HUES48 (cell line): ENCODE data around the gene MED10.

Experiments
- H3K27ac ChIP-seq: one replicate; pipeline ENCODE4 v1.7.0; 2013; ENCODE audit warnings: low read depth, low read length, inconsistent platforms
- H3K27me3 ChIP-seq: 2 replicates; pipeline ENCODE4 v1.6.1; 2013; ENCODE audit warnings: mild to moderate bottlenecking, low read length; ENCODE audit not compliant: control insufficient read depth, insufficient read depth
- H3K36me3 ChIP-seq: 2 replicates; pipeline ENCODE4 v1.6.1; 2013; ENCODE audit warnings: low read length; ENCODE audit not compliant: control insufficient read depth, insufficient read depth
- H3K4me1 ChIP-seq: 2 replicates; pipeline ENCODE4 v1.6.1; 2013; ENCODE audit warnings: mild to moderate bottlenecking, low read length; ENCODE audit not compliant: control insufficient read depth, insufficient read depth
- H3K4me3 ChIP-seq: 2 replicates; pipeline ENCODE4 v1.5.1; 2013; ENCODE audit warnings: mild to moderate bottlenecking, low read depth, low read length
- H3K9ac ChIP-seq: 2 replicates; pipeline ENCODE4 v1.6.1; 2013; ENCODE audit warnings: mild to moderate bottlenecking, low read depth, low read length, moderate library complexity
- H3K9me3 ChIP-seq: 2 replicates; pipeline ENCODE4 v1.6.1; 2013; ENCODE audit warnings: low read length; ENCODE audit not compliant: control insufficient read depth, insufficient read depth

The MED10 gene

GRCh38 chr5:6347673-6348072 lies 30.7 kb downstream of the MED10 start:
- H3K36me3 ChIP-seq = no peaks in the 10 kb centered on the region
- no peak overlapping the region for H3K4me3 ChIP-seq
- H3K9me3 ChIP-seq = no peaks in the 10 kb centered on the region
- no peaks in the 10 kb centered on the region for H3K4me1 ChIP-seq
- no peaks in the 10 kb centered on the region for H3K27me3 ChIP-seq
- no peak overlapping the region for H3K27ac ChIP-seq
- H3K9ac ChIP-seq = no peak overlapping the region

DNA sequence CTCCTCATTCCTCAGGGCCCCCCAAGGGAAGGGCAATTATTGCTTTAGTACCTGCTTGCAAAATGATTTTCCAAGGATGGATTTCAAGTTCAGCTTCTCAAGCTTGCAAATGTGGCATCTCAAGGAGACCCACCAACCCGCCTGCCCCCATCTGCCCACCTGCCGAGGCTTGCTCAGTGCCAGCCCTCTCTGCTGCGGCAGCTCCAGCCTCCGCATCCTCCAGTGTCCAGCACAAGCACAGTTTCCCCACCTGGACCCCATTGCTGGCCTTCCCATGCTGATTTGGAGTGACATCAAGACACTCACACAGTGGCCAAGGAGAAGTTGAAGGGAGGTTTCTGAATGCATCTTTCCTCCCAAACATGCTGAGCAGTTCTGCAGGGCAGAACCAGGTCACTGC lies 31.2 kb downstream of the MED10 start:
- Histone ChIP-seq H3K4me1 (no peaks in the 10 kb centered on the region), H3K36me3 (no peaks in the 10 kb centered on the region), H3K27me3 (no peaks in the 10 kb centered on the region), H3K27ac (no peak overlapping the region), H3K9ac (no peak overlapping the region), H3K9me3 (no peaks in the 10 kb centered on the region), H3K4me3 (no peak overlapping the region)

DNA sequence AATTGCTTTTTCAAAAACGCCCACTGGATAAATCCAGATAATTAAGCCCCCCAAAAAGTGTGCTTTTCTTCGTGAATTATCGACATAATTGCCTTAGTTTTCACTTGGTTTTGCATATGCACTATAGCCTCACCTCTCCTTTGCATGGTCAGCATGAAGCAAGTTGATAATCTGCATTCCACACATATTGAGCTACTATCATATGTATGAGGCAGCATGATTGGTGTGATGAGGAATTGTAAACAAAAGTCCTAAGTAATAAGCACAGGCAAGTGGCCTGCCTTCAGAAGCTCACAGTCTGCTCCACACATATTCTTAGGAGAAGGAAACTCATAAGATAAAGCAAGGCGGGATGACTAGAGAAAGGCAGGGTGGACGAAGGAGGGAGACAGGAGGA lies 33.8 kb downstream of the MED10 start:
- Histone ChIP-seq H3K9ac (no peak overlapping the region), H3K27me3 (no peaks in the 10 kb centered on the region), H3K36me3 (no peaks in the 10 kb centered on the region), H3K4me1 (no peaks in the 10 kb centered on the region), H3K27ac (no peak overlapping the region), H3K4me3 (no peak overlapping the region), H3K9me3 (no peaks in the 10 kb centered on the region)

GRCh38 chr5:6343951-6344592 lies 34.3 kb downstream of the MED10 start:
- H3K36me3 ChIP-seq = no peaks in the 10 kb centered on the region
- no peaks in the 10 kb centered on the region for H3K27me3 ChIP-seq
- no peak overlapping the region for H3K4me3 ChIP-seq
- no peak overlapping the region for H3K9ac ChIP-seq
- no peaks in the 10 kb centered on the region for H3K9me3 ChIP-seq
- H3K27ac ChIP-seq = no peak overlapping the region
- no peaks in the 10 kb centered on the region for H3K4me1 ChIP-seq

- no peaks in the 10 kb centered on the region for H3K27me3 ChIP-seq
- no peak overlapping the region for H3K4me3 ChIP-seq
- no peak overlapping the region for H3K9ac ChIP-seq
Measured at GRCh38 chr5:6342689-6343315, 35.5 kb downstream of the MED10 start.

DNA sequence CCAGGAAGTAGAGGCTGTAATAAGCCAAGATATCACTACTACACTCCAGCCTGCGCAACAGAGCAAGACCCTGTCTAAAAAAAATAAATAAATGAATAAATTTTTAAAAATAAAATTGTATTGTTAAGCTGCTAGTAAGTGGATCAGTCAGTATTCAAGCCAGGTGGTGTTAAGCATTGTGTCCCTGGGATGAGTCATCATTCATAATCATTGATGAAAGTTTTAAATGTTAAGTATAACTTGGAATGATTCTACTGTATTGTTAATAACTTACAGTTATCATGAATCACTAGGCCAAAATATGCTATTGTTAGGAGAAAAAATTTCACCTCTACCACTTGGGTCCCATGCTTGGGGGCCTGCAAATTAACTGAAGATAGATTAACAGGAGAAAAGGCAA lies 38.2 kb downstream of the MED10 start:
- Histone ChIP-seq H3K36me3 (no peaks in the 10 kb centered on the region), H3K27ac (no peak overlapping the region), H3K4me3 (no peak overlapping the region), H3K27me3 (no peaks in the 10 kb centered on the region), H3K4me1 (no peaks in the 10 kb centered on the region), H3K9ac (no peak overlapping the region), H3K9me3 (no peaks in the 10 kb centered on the region)

More at GRCh38 chr5:6342689-6343315, 35.5 kb downstream of the MED10 start:
- Histone ChIP-seq H3K36me3 (no peaks in the 10 kb centered on the region), H3K27ac (no peak overlapping the region), H3K9me3 (no peaks in the 10 kb centered on the region), H3K4me1 (no peaks in the 10 kb centered on the region)

GRCh38 chr5:6338871-6339270 lies 39.5 kb downstream of the MED10 start:
- Histone ChIP-seq H3K9ac (no peak overlapping the region), H3K9me3 (no peaks in the 10 kb centered on the region), H3K27me3 (no peaks in the 10 kb centered on the region), H3K4me3 (no peak overlapping the region), H3K27ac (no peak overlapping the region), H3K4me1 (no peaks in the 10 kb centered on the region), H3K36me3 (no peaks in the 10 kb centered on the region)

- Histone ChIP-seq H3K4me1 (no peaks in the 10 kb centered on the region), H3K27ac (no peak overlapping the region), H3K9me3 (no peaks in the 10 kb centered on the region), H3K9ac (no peak overlapping the region), H3K36me3 (no peaks in the 10 kb centered on the region), H3K4me3 (no peak overlapping the region), H3K27me3 (no peaks in the 10 kb centered on the region)
Measured at GRCh38 chr5:6338135-6338534, 40.2 kb downstream of the MED10 start.

DNA sequence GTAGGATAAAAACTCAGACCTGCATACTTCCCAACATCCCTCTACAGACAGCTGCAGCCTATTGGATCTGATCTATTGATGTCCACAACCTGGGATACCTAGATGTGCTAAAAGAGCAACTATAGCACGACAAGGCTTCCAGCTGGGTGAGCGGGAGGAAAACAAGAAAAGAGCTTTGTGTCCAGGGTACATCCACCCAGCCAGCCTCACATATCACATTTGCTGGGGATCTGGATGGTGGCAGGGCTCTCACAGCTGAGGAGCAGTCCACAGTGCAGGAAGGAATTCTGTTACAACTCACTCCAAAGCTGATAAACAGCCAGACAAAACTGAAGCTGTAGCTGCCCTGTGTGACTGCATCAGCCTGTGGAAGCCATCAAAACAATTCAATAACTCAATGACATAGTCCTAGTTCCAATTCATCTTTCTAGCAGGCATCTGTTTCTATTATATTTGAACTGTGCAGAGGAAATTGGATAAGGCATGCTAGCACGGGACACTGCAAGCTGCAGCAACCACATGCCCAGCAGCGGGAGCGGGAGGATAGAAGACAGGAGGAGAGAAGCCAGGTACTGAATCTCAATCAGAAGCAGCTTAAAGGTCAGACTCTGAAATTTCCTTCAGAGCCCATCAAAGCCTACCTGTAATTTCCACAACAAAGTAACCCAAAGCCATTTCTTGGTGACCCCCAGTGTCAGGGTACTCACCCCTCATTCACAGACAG lies 45.0 kb downstream of the MED10 start:
- no peak overlapping the region for H3K4me3 ChIP-seq
- no peaks in the 10 kb centered on the region for H3K4me1 ChIP-seq
- H3K9me3 ChIP-seq = peaks cover 4% of the 10 kb centered on the region; the same call in 1 of the 2 replicates
- no peak overlapping the region for H3K27ac ChIP-seq
- no peak overlapping the region for H3K9ac ChIP-seq
- H3K36me3 ChIP-seq = no peaks in the 10 kb centered on the region
- H3K27me3 ChIP-seq = no peaks in the 10 kb centered on the region

GRCh38 chr5:6328173-6328572 lies 50.2 kb downstream of the MED10 start:
- no peaks in the 10 kb centered on the region for H3K36me3 ChIP-seq
- no peak overlapping the region for H3K4me3 ChIP-seq
- no peak overlapping the region for H3K27ac ChIP-seq
- no peaks in the 10 kb centered on the region for H3K4me1 ChIP-seq
- peaks cover 4% of the 10 kb centered on the region; the same call in 1 of the 2 replicates for H3K9me3 ChIP-seq
- peaks cover 8% of the 10 kb centered on the region; the same call in 1 of the 2 replicates for H3K27me3 ChIP-seq
- H3K9ac ChIP-seq = no peak overlapping the region

DNA sequence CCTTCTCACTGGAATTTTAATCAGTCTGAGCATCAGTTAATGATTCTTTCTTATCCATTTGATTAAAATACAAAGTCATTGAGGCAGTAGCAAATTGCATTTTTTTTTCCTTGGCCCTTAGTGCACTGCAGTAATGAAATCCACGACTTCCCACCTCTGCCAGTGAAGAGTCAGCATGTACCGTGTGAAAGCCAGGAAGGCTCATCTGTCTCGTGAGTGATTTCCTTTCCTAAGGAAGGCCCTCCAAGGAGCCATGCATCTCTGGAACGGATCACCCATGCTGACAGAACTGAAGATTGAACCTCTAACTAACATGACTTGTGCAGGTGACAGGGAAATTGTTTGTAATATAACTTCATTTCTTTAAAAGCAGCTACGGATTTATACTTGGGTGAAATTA lies 51.6 kb downstream of the MED10 start:
- no peak overlapping the region for H3K9ac ChIP-seq
- H3K4me1 ChIP-seq = no peaks in the 10 kb centered on the region
- H3K4me3 ChIP-seq = no peak overlapping the region
- no peak overlapping the region for H3K27ac ChIP-seq
- no peaks in the 10 kb centered on the region for H3K36me3 ChIP-seq
- peaks cover 4% of the 10 kb centered on the region; the same call in 1 of the 2 replicates for H3K9me3 ChIP-seq
- peaks cover 8% of the 10 kb centered on the region; the same call in 1 of the 2 replicates for H3K27me3 ChIP-seq
